Heart left ventricle (tissue), 16 donors: ENCODE measurements around the gene OR2J3. TPM values are rescaled to one million over a fixed set of nuclear protein-coding genes. Genes with fewer than 3 reads are reported as not detected.

Experiments used
- ATAC-seq, 4 donors: fragments of 200-7000 bp; cut with Tn5 transposase; one replicate each; pipeline ENCODE4 v1.9.1; 2020 to 2022; ENCODE audit warnings: moderate library complexity in 4 of 4, mild to moderate bottlenecking in 3 of 4, moderate number of reproducible peaks in 1 of 4
- DNase-seq, 5 donors: peaks; one replicate each; pipeline ENCODE4 v3.0.0-alpha.2; 2020
- H3K27ac ChIP-seq, 12 donors: fragments of 200-600 bp; sonication (generic) in 4 of 12; one replicate each; pipeline versions ENCODE4 v1.5.0 to v1.8.0; 2016 to 2022; ENCODE audit warnings: mild to moderate bottlenecking in 2 of 12
- H3K27me3 ChIP-seq, 9 donors: fragments of 200-600 bp; sonication (generic) in 2 of 9; one replicate each; pipeline versions ENCODE4 v1.5.1 to v1.8.0; 2016 to 2022; ENCODE audit warnings: mild to moderate bottlenecking in 3 of 9
- H3K36me3 ChIP-seq, 9 donors: fragments of 200-600 bp; sonication (generic) in 2 of 9; one replicate each; pipeline versions ENCODE4 v1.5.0 to v1.8.0; 2018 to 2022; ENCODE audit warnings: mild to moderate bottlenecking in 2 of 9
- H3K4me1 ChIP-seq, 12 donors: fragments of 200-600 bp; sonication (generic) in 4 of 12; one replicate each; pipeline versions ENCODE4 v1.5.0 to v1.8.0; 2016 to 2022; ENCODE audit warnings: mild to moderate bottlenecking in 3 of 12
- H3K4me3 ChIP-seq, 12 donors: fragments of 200-600 bp; sonication (generic) in 4 of 12; one replicate each; pipeline versions ENCODE4 v1.5.0 to v1.8.0; 2017 to 2022; ENCODE audit warnings: mild to moderate bottlenecking in 9 of 12, moderate library complexity in 4 of 12
- H3K9me3 ChIP-seq, 12 donors: fragments of 200-600 bp; sonication (generic) in 4 of 12; one replicate each; pipeline versions ENCODE4 v1.5.0 to v1.8.0; 2016 to 2022; ENCODE audit warnings: mild to moderate bottlenecking in 1 of 12
- CTCF ChIP-seq, 12 donors: fragments of 200-600 bp; sonication (generic) in 4 of 12; IDR thresholded peaks; one replicate each; pipeline versions ENCODE4 v1.5.0 to v1.8.0; 2018 to 2022; ENCODE audit warnings: antibody characterized with exemption in 12 of 12, mild to moderate bottlenecking in 5 of 12
- POLR2A ChIP-seq, 2 donors: fragments of 450-650 bp; IDR thresholded peaks; one replicate each; pipeline ENCODE4 v1.6.1; 2017; ENCODE audit warnings: antibody characterized with exemption in 2 of 2, mild to moderate bottlenecking in 2 of 2, moderate library complexity in 2 of 2
- WGBS, 4 donors: extraction: QIAGEN DNeasy Blood & Tissue Kit in 2 of 4; methylation state at CpG; one replicate each; pipeline versions ENCODE4 v1.1.5 to v1.1.7; 2013 to 2018; 5-methylcytosine and 5-hydroxymethylcytosine counted together
- intact Hi-C, 10 donors: fragments of 100-400 bp; cut with DNase I; formaldehyde crosslinking; loops; one replicate each; pipeline versions ENCODE4 v1.11.1 to v1.14.2; 2022
- long read RNA-seq, 3 donors: library from polyadenylated mRNA; unstranded; transcript quantifications; one replicate each; pipeline ENCODE4 v2.0.0, GENCODE V29; 2020 to 2021
- polyA plus RNA-seq, 2 donors: library from polyadenylated mRNA; stranded (reverse); fragments of 200-250 nt; gene quantifications; one replicate each; pipeline ENCODE4 v1.2.3, GENCODE V29; 2013
- total RNA-seq, 9 donors: library from RNA; depleted of rRNA in 2 of 9; stranded (reverse); fragments of >200 nt in 2 of 9; fragmentation: NEBNext Ultra II Directional in 3 of 9; extraction: Animal tissue kit (Norgen Biotek cat#: 25700) in 3 of 9; gene quantifications; one replicate each; pipeline versions ENCODE4 v1.1.0 to v1.2.4, GENCODE V29; 2016 to 2023
- donor health status: ischemic (EF 13 %, LVEDD 7.1; RV severe dilation, severe dysfunction).
- donor health status: healthy with polysubstance abuse.
- donor health status: DM: no; HTN: yes; CAD: no.
- donor health status: DM: no; HTN: no; CAD: no.
- donor health status: ischemic (EF 25% LVEDD 6.9; RV normal size, moderate dysfunction).
- donor health status: ischemic (EF 25% LVEDD 5.7; RV mildly dilated, moderate dysfunction).
- donor health status: healthy.
- donor health status: DM: yes; HTN: yes; CAD: no.
- donor health status: ischemic (EF 35%, LVEDD 5.7; RV mildly dilated, moderate dysfunction).
- donor health status: nonischemic (EF 11% LVEDD 7.7; RV severe dilation, severe dysfunction).
- donor health status: DM: yes; HTN: yes; CAD: no.
- donor health status: PGD.
- donor health status: ischemic (EF 29% LVEDD 5.4; RV normal size, mild dysfunction).
- donor health status: nonischemic (EF 23%, LVEDD 6.1; RV moderate dilation, normal function).

The OR2J3 gene
- total RNA-seq (not detected), polyA plus RNA-seq (not detected)
- long read RNA-seq, donor 1, result 0 reads
- long read RNA-seq, donor 2, result 0 reads
- long read RNA-seq, donor 3, result 0 reads

DNA sequence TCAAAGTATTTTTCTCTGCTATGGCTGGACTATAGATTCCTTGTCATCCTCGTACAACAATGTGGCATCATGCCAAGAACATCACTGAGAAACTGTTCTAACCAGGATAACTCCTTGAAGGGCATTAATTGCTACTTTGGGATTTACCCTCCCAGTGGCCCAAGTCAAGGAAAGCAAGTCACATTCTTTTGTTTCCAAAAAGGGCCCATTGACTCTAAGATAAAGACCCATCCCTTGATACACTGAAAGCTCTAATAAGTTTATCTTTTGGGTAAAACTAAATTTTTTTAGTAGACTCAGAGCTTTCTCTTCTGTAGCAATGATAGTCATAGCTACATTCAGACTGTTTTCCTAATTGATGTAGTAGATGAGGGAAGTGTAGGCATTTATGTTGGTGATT lies at the start of gene OR2J3:
Gene OR2J3, plus strand, starts transcription at position 301 of the 400 bp plus-strand sequence. CDS start 3,833 bp downstream, outside the sequence.
- 5 to 24% (median 14%) methylated on average over 1 of the region's 1 CpG for WGBS, 4 donors
- ATAC-seq (no peak), DNase-seq (no peak)
- TF ChIP-seq CTCF (IDR thresholded peaks at IDR 0.05) (no peak), POLR2A (IDR thresholded peaks at IDR 0.05) (no peak)
- Histone ChIP-seq H3K4me3 (no peak within 1 kb of the TSS), H3K4me1 (no peaks in the 10 kb centered on the region), H3K27me3 (peaks cover 0 to 6% (median 0%) of the 10 kb centered on the region in 9 donors), H3K9me3 (peaks cover 0 to 3% (median 0%) of the 10 kb centered on the region in 12 donors), H3K36me3 (no peaks in the 10 kb centered on the region), H3K27ac (no peak within 1 kb of the TSS)
- intact Hi-C loops, result no loop called here

- H3K4me3 ChIP-seq, result no peak overlapping the region
- intact Hi-C loops, result no loop called here
- WGBS, 4 donors, result 27 to 30% (median 29%) methylated on average over 9 of the region's 9 CpGs
- ATAC-seq (no peak), DNase-seq (no peak)
- TF ChIP-seq POLR2A (IDR thresholded peaks at IDR 0.05) (no peak), CTCF (IDR thresholded peaks at IDR 0.05) (peak in 6 of 12 donors; percentile 8 to 32 (median 16))
- H3K9me3 ChIP-seq, result peaks cover 0 to 11% (median 0%) of the 10 kb centered on the region in 12 donors
- no peak overlapping the region for H3K27ac ChIP-seq
- H3K4me1 ChIP-seq, result no peaks in the 10 kb centered on the region
- H3K36me3 ChIP-seq, result no peaks in the 10 kb centered on the region
- H3K27me3 ChIP-seq, result peaks cover 0 to 9% (median 0%) of the 10 kb centered on the region in 9 donors
Observed at GRCh38 chr6:29071831-29072723, 35.8 kb upstream of the OR2J3 start.

DNA sequence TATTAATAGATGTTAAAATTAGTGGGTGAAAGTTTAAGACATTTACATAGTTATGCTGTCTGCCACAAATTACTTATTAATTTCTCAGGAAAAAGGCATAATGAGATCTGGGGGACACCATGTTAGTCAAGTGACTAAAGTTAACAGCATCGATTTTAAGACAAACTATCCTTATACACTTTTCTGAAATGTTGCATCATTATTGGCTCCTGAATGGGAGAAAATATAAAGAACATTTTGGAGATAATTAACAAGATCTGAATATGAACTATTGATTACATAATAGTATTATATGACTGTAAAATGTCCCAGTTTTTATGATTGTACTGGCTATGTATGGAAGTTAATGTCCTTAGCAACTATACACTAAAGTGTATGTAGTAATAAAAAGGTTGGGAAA lies 28.7 kb upstream of the OR2J3 start:
- Histone ChIP-seq H3K27me3 (peaks cover 0 to 3% (median 0%) of the 10 kb centered on the region in 9 donors), H3K4me3 (no peak overlapping the region), H3K36me3 (no peaks in the 10 kb centered on the region), H3K4me1 (no peaks in the 10 kb centered on the region), H3K9me3 (no peaks in the 10 kb centered on the region), H3K27ac (no peak overlapping the region)
- 70 to 85% (median 82%) methylated on average over 1 of the region's 1 CpG for WGBS, 4 donors
- intact Hi-C loops, result no loop called here
- TF ChIP-seq POLR2A (IDR thresholded peaks at IDR 0.05) (no peak), CTCF (IDR thresholded peaks at IDR 0.05) (no peak)
- no peak for DNase-seq
- no peak for ATAC-seq

DNA sequence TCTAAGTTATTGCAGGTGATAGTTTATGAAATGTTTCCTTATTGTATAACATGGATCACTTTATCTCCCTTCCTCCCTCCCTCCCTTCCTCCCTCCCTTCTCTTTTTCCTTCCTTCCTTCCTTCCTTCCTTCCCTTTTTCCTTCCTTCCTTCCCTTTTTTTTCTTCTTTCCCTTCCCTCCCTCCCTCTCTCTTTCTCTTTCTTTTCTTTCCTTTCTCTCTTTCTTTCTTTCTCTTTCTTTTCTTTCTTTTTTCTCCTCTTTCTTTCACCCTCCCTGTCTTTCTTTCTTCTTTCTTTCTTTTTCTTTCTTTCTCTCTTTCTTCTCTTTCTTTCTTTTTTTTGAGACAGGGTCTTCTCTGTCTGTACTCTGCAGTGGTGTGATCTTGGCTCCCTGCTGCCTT lies 26.5 kb upstream of the OR2J3 start:
- no peak for DNase-seq
- H3K36me3 ChIP-seq, result no peaks in the 10 kb centered on the region
- no peaks in the 10 kb centered on the region for H3K27me3 ChIP-seq
- H3K4me1 ChIP-seq, result no peaks in the 10 kb centered on the region
- ATAC-seq, result no peak
- intact Hi-C loops, result no loop called here
- H3K9me3 ChIP-seq, result no peaks in the 10 kb centered on the region
- TF ChIP-seq CTCF (IDR thresholded peaks at IDR 0.05) (no peak), POLR2A (IDR thresholded peaks at IDR 0.05) (no peak)
- H3K4me3 ChIP-seq, result no peak overlapping the region
- no peak overlapping the region for H3K27ac ChIP-seq
